Spinal cord (tissue), 10 donors: ENCODE data around the gene PRRC2B. TPM values are rescaled to one million over a fixed set of nuclear protein-coding genes. Genes with fewer than 3 reads are reported as not detected.

Source experiments
- DNase-seq, 6 donors: peaks; one replicate each; pipeline versions ENCODE4 v3.0.0 to v3.0.0-alpha.2; 2013 to 2015; ENCODE audit warnings: low spot score in 6 of 6, low read depth in 4 of 6
- H3K27ac ChIP-seq: one replicate; pipeline ENCODE4 v1.5.1; 2013; ENCODE audit warnings: low read depth, low read length, control low read depth
- H3K27me3 ChIP-seq: one replicate; pipeline ENCODE4 v1.6.1; 2013; ENCODE audit warnings: low read length; ENCODE audit not compliant: control insufficient read depth, insufficient read depth
- H3K36me3 ChIP-seq: one replicate; pipeline ENCODE4 v1.6.1; 2013; ENCODE audit warnings: low read length; ENCODE audit not compliant: control insufficient read depth, insufficient read depth
- H3K4me1 ChIP-seq: one replicate; pipeline ENCODE4 v1.6.1; 2013; ENCODE audit warnings: low read length; ENCODE audit not compliant: control insufficient read depth, insufficient read depth
- H3K4me3 ChIP-seq: one replicate; pipeline ENCODE4 v1.5.1; 2013; ENCODE audit warnings: low read depth, low read length, control low read depth
- H3K9me3 ChIP-seq: one replicate; pipeline ENCODE4 v1.6.1; 2013; ENCODE audit warnings: low read length; ENCODE audit not compliant: control insufficient read depth, insufficient read depth
- WGBS: methylation state at CpG from one replicate; pipeline ENCODE4 v1.1.5; 2013; ENCODE audit warnings: missing lambda C conversion rate; ENCODE audit not compliant: insufficient coverage; 5-methylcytosine and 5-hydroxymethylcytosine counted together
- polyA plus RNA-seq, 2 donors: library from polyadenylated mRNA; unstranded; fragments of 120-200 nt; gene quantifications; one replicate each; pipeline ENCODE4 v1.2.1, GENCODE V29; 2013; ENCODE audit not compliant: insufficient read length in 2 of 2
- total RNA-seq, 2 donors: library from RNA; depleted of rRNA in 1 of 2; stranded (reverse); fragments of 120-200 nt in 1 of 2; fragments of >200 nt in 1 of 2; gene quantifications; one replicate each; pipeline versions ENCODE4 v1.2.3 to v1.2.4, GENCODE V29; 2013 to 2014
- donor health status: healthy.

Gene PRRC2B
- total and polyA plus RNA-seq, 4 donors: 112 to 219 (median 158) TPM

DNA sequence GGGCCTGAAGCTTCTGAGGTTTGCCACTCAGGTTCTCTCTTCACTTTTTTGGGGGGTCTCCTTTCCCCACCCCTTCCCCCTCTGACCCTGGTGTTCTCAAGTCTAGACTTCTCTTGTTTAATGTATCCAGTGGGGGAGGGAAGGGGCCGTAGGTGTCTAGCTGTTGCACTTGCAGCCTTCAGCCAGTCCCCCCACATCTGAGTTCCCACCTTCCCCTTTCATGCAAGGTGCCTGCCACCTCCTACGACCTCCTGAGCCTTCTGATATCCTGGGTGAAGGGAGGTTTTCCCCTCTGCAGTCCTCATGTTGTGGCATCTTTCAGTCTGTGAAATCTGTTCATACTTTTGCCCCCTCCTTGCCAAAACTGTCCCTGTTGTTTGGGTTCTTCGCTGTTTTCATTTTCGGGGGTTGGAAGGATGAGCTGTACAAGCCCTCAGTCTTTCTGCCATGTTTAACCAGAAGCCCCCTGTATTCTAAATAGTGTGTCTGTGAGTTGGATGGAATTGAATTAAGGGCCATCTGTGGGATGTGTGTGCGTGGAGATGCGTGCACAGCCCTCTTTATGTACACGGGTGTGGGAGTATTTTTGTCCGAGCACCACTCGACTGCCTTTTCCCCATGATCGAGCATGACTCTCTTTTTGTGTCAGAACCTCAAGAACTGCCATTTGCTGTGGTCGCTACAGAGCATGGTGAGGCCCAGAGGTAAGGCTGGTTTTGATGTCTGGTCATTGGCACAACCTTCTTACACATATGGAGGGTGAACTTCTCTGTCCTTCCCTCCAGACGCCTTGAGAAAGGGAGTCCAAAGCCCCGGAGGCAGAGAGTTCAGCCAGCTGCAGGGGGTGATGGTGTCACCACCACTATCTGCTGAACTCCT is 23.6 kb downstream of the PRRC2B start:
- Histone ChIP-seq H3K9me3 (no peaks in the 10 kb centered on the region), H3K27ac (no peak overlapping the region), H3K27me3 (no peaks in the 10 kb centered on the region), H3K36me3 (peaks cover 19% of the 10 kb centered on the region), H3K4me3 (no peak overlapping the region), H3K4me1 (peaks cover 55% of the 10 kb centered on the region)
- no peak for DNase-seq
- 58% methylated on average over 5 of the region's 13 CpGs for WGBS

DNA sequence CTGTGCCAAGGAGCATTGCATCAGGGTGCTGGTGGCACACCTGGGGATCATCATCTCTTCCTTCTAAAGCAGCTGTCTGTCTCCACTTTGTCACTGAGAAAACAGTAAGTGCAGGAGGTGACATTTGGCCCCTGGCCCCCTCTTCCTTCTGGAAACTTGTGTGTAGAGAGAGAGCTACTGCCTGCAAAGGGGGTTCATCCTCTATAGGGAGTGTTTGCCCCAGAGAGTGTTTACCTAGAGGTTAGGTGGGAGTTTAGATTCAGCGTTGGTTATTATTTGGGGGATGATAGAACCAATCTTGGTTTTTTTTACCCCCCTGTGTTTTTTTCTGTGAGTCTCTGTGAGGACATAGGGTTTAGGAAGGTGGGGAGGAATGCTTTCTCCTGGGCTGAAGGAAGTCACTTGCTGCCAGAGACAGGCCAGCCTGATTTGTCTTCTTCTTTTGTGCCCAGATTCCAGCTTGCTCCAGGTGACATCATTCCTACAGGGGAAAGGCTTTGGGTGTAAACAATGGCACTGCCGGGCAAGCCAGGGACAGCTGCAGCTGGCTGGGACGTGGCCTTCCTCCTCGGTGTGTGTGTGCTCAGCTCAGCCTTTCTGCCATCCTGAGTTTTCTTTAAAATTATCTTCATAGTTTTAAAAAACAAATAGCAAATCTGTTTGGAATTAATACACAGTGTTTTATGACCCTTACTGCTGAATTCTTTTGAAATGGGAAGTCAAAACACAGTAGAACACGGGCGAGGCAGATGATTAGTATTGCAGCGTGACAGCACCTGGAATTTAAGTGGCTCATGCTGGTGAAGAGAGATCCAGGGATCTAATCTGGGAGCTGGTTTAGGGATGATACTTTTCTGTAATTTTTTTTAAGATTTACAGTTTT is 24.5 kb downstream of the PRRC2B start:
- Histone ChIP-seq H3K27me3 (no peaks in the 10 kb centered on the region), H3K4me1 (peaks cover 64% of the 10 kb centered on the region), H3K27ac (peak overlapping the region; percentile 1), H3K36me3 (peaks cover 22% of the 10 kb centered on the region), H3K9me3 (no peaks in the 10 kb centered on the region), H3K4me3 (no peak overlapping the region)
- peak in 1 of 6 donors; percentile 65 for DNase-seq
- WGBS: 45% methylated on average over 6 of the region's 7 CpGs

DNA sequence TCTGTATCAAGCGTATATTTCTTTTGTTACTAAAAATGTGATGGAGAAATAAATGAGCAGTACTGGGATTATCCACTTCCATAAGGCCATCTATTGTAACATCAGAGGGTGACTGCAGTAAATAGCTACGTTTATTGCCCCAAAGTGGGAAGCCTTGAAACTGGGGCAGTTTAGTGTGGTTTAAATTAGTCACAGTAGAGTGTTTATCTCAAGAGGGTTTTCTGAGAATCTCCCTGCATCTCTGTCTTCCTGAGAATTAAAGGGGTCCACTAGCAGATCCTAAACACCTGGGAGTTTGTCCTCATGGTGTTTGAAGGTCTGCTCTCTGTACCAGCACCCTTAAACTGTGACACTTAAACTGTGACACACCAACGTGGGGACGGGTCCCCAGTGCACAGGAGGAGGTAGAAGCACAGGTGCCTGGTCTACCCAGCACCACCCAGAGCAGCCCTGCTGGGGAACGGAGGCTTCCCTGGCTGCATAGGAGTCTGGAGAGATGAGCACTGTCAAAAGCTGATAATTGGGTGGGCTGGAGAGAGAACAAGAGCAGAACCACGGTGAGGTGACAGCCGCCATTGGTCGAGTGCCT is 25.2 kb downstream of the PRRC2B start:
- Histone ChIP-seq H3K27me3 (no peaks in the 10 kb centered on the region), H3K4me1 (peaks cover 71% of the 10 kb centered on the region), H3K9me3 (no peaks in the 10 kb centered on the region), H3K36me3 (peaks cover 22% of the 10 kb centered on the region), H3K4me3 (no peak overlapping the region), H3K27ac (peak overlapping the region; percentile 7)
- DNase-seq: no peak
- WGBS: 55% methylated on average over 4 of the region's 8 CpGs

DNA sequence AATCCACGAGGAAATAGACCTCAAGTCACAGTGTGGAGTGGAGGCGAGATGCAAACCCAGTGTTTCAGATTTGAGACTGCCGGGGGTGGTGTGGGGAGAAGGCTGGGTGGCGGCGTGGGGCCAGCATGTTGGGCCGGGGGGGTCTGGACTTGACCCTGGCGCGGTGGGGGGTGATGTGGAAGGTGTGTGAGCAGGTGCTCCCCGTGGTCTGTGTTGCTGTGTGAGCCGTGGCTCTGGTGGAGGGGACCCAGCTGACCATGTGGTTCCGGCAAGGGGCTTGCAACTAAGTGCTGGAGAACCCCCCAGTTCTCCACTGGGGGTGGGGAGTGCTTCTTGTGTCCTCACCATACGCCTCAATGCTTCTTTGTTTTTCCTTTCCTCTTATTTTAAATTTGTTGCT is 25.8 kb downstream of the PRRC2B start:
- peaks cover 16% of the 10 kb centered on the region for H3K36me3 ChIP-seq
- no peak overlapping the region for H3K4me3 ChIP-seq
- H3K27ac ChIP-seq: no peak overlapping the region
- H3K4me1 ChIP-seq: peaks cover 71% of the 10 kb centered on the region
- no peak for DNase-seq
- H3K9me3 ChIP-seq: no peaks in the 10 kb centered on the region
- 83% methylated on average over 7 of the region's 12 CpGs for WGBS
- H3K27me3 ChIP-seq: no peaks in the 10 kb centered on the region

DNA sequence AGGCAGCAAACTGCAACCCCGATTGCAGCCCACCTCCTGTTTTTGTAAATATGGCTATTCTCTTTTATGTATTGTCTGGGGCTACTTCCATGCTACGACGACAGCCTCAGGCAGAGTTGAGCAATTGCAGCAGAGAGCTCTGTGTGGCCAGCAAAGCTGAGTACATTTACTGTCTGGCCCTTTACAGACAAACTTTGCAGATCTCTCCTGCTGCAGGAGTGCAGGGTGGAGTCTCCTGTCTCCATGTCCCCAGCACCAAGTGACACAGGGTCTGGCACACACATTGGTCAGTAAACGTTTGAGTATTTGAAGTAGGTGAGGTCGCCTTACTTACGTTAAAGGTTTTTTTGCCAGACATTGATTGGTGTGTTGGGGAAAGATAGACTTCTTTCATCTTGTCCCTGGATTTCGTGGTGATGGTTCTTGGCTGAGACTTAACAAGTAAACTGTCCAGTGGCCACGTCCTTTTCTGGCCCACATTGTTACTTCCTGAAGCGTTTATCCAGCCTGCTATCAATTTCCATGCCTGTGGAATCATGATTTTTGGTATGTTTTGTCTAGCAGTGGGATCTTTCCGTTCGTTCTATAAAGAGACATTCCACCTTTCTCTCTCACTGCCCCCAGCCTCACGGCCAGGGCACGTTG is 27.2 kb downstream of the PRRC2B start:
- Histone ChIP-seq H3K9me3 (no peaks in the 10 kb centered on the region), H3K4me1 (peaks cover 71% of the 10 kb centered on the region), H3K27me3 (no peaks in the 10 kb centered on the region), H3K4me3 (no peak overlapping the region), H3K36me3 (peaks cover 12% of the 10 kb centered on the region), H3K27ac (peak overlapping the region; percentile 25)
- 40% methylated on average over 7 of the region's 13 CpGs for WGBS
- peak in 1 of 6 donors; percentile 18 for DNase-seq

DNA sequence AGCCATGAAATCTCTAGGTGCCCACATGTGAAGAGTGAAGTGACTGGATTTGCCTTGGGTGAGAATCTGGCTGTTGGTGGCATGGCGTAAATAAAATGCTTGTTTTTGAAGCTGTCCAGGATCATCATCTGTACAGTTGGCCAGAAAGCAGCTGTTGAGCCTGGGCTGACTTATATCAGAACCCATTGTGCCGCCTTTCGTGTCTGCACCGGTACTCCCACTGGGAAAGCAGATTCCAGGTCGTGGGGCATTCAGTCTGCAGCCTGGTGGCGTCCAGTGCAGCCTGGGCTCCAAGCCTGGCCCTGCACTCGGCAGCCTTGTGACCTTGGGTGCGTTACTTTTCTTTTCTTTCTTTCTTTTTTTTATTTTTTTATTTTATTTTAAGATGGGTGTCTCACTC is 27.8 kb downstream of the PRRC2B start:
- WGBS: 56% methylated on average over 5 of the region's 8 CpGs
- DNase-seq: no peak
- H3K27ac ChIP-seq: peak overlapping the region; percentile 25
- H3K27me3 ChIP-seq: no peaks in the 10 kb centered on the region
- H3K36me3 ChIP-seq: peaks cover 17% of the 10 kb centered on the region
- no peak overlapping the region for H3K4me3 ChIP-seq
- peaks cover 73% of the 10 kb centered on the region for H3K4me1 ChIP-seq
- no peaks in the 10 kb centered on the region for H3K9me3 ChIP-seq

DNA sequence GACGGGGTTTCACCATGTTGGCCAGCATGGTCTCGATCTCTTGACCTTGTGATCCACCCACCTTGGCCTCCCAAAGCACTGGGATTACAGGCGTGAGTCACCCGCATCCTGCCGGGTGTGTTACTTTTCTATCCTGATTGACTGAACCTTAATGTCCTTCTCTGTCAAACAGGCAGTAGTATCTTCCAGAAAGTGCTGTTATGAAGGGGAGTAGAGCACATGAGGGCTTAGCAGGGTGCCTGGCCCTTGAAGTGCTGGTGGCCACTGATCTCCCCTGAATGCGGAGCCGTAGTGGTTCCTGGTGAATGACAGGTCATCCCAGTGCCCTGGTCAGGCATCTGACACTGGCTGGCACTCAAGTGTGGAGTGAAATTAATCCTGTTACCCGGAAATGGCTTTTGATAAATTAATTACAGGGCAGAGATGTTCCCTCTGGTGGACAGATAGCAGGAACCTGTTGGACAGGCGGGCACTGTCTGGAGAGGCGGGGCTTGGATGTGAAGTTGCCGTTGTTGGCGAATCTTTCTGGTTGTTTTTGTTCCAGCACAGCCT is 28.4 kb downstream of the PRRC2B start:
- H3K27me3 ChIP-seq: no peaks in the 10 kb centered on the region
- H3K27ac ChIP-seq: peak overlapping the region; percentile 40
- no peak overlapping the region for H3K4me3 ChIP-seq
- H3K9me3 ChIP-seq: no peaks in the 10 kb centered on the region
- peaks cover 70% of the 10 kb centered on the region for H3K4me1 ChIP-seq
- 63% methylated on average over 11 of the region's 12 CpGs for WGBS
- peaks cover 19% of the 10 kb centered on the region for H3K36me3 ChIP-seq
- no peak for DNase-seq

DNA sequence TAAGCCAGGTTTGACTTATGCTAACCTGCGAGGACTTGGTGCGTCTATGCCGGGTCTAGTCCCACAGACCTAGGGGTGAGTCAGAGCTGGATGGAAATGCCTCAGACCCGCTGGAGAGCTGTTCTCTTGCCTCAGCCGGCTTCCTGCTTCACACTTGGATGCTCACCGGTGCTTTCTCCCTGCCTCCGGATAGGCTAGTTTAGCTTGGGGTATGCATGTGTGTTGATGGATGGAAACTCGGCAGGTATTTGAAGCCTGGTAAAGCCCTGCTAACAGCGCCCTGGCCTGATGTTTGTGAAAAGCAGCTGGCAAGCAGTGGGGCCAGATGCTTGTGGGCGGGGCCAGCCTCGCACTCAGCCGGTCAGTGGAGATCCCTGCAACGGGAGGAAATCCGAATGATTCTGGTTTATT is 29.3 kb downstream of the PRRC2B start:
- WGBS: 28% methylated on average over 13 of the region's 14 CpGs
- Histone ChIP-seq H3K27ac (peak overlapping the region; percentile 40), H3K4me1 (peaks cover 61% of the 10 kb centered on the region), H3K4me3 (no peak overlapping the region), H3K36me3 (peaks cover 19% of the 10 kb centered on the region), H3K9me3 (no peaks in the 10 kb centered on the region), H3K27me3 (no peaks in the 10 kb centered on the region)
- peak in 2 of 6 donors; percentile 53 to 62 for DNase-seq

DNA sequence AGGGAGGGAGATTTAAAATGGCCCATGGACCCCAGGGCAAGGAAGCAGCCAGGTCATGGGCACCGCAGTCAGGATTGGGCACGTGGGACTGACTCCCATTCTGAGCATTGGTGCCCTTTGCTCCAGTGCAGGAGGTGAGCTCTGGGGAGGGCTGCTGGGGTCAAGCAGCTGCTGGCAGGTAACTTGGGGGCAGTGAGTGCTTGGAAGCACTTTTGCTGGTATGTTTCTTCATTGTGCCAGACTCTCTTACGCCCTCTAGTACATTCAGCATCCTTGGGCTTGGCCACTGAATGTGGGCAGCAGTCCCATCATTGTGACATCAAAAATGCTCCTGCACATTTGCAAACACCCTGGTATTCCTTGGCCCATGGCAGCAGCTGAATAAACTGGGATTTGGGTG is 32.7 kb downstream of the PRRC2B start:
- Histone ChIP-seq H3K27me3 (no peaks in the 10 kb centered on the region), H3K9me3 (no peaks in the 10 kb centered on the region), H3K27ac (no peak overlapping the region), H3K4me3 (no peak overlapping the region), H3K4me1 (peaks cover 37% of the 10 kb centered on the region), H3K36me3 (peaks cover 18% of the 10 kb centered on the region)
- no peak for DNase-seq
- WGBS: 89% methylated on average over 3 of the region's 3 CpGs
